SK-N-SH (cell line): ENCODE measurements around the gene SOD3. TPM values are rescaled to one million over a fixed set of nuclear protein-coding genes. Genes with fewer than 3 reads are reported as not detected.

Experiments
- CTCF ChIA-PET: fragments of 300-600, 350-600 bp; formaldehyde crosslinking; extraction: SDS; loops from one replicate; lab custom pipeline; 2021; lab: Yijun Ruan, JAX
- POLR2A ChIA-PET: fragments of 350-600 bp; sonication (Branson Sonifier 250); formaldehyde crosslinking; extraction: SDS; loops from one replicate; lab custom pipeline; 2020; ENCODE audit warnings: antibody characterized with exemption, inconsistent platforms; lab: Yijun Ruan, JAX
- DNase-seq: peaks from one replicate; pipeline ENCODE4 v3.0.0; 2012
- H2AFZ ChIP-seq: fragments of 200-600 bp; sonication (generic); 2 replicates; pipeline ENCODE4 v1.8.1; 2016; ENCODE audit warnings: antibody characterized with exemption, mild to moderate bottlenecking, low read depth
- H3F3A ChIP-seq: fragments of 200-600 bp; sonication (generic); replicated peaks from 2 replicates; pipeline ENCODE3; 2016; ENCODE audit warnings: antibody characterized with exemption, mild to moderate bottlenecking; ENCODE audit not compliant: insufficient read depth
- H3K27ac ChIP-seq, 2 experiments: fragments of 200-500 bp in 1 of 2; fragments of 200-600 bp in 1 of 2; sonication (Bioruptor generic) in 1 of 2; sonication (generic), shearing (Covaris generic) in 1 of 2; 2 replicates each; pipeline versions ENCODE4 v1.5.1 to v1.6.1; 2014 to 2016; ENCODE audit warnings: low read depth in 2 of 2, inconsistent platforms in 1 of 2, low read length in 1 of 2, mild to moderate bottlenecking in 1 of 2, mixed read lengths in 1 of 2
- H3K27me3 ChIP-seq: fragments of 200-600 bp; sonication (generic), shearing (Covaris generic); 2 replicates; pipeline ENCODE4 v1.6.1; 2016; ENCODE audit warnings: mixed run types; ENCODE audit not compliant: insufficient read depth
- H3K36me3 ChIP-seq, 2 experiments: fragments of 200-500 bp in 1 of 2; fragments of 200-600 bp in 1 of 2; sonication (Bioruptor generic) in 1 of 2; sonication (generic) in 1 of 2; replicated peaks in 1 of 2; 2 replicates each; pipeline versions ENCODE3 to v1.5.1; 2014 to 2016; ENCODE audit warnings: low read length in 1 of 2, mild to moderate bottlenecking in 1 of 2; ENCODE audit not compliant: insufficient read depth in 2 of 2, control insufficient read depth in 1 of 2
- H3K4me1 ChIP-seq, 2 experiments: fragments of 200-500 bp in 1 of 2; fragments of 200-600 bp in 1 of 2; sonication (Bioruptor generic) in 1 of 2; sonication (generic), shearing (Covaris generic) in 1 of 2; 2 replicates each; pipeline versions ENCODE4 v1.5.1 to v1.6.1; 2014 to 2016; ENCODE audit warnings: low read depth in 1 of 2, low read length in 1 of 2, mixed run types in 1 of 2; ENCODE audit not compliant: insufficient read depth in 2 of 2, control insufficient read depth in 1 of 2
- H3K4me2 ChIP-seq: fragments of 200-600 bp; sonication (generic), shearing (Covaris generic); 2 replicates; pipeline ENCODE4 v1.6.1; 2017; ENCODE audit warnings: mixed run types
- H3K4me3 ChIP-seq, 2 experiments: fragments of 200-500 bp in 1 of 2; fragments of 200-600 bp in 1 of 2; sonication (Bioruptor generic) in 1 of 2; sonication (generic), shearing (Covaris generic) in 1 of 2; 2 replicates each; pipeline versions ENCODE4 v1.5.1 to v1.8.1; 2014 to 2016; ENCODE audit warnings: low read depth in 2 of 2, inconsistent platforms in 1 of 2, low read length in 1 of 2, mild to moderate bottlenecking in 1 of 2, mixed read lengths in 1 of 2, moderate library complexity in 1 of 2
- H3K79me2 ChIP-seq: fragments of 200-600 bp; sonication (generic); 2 replicates; pipeline ENCODE4 v1.8.1; 2017; ENCODE audit warnings: mild to moderate bottlenecking; ENCODE audit not compliant: insufficient read depth
- H3K9ac ChIP-seq: fragments of 200-600 bp; sonication (generic); 2 replicates; pipeline ENCODE4 v1.6.1; 2017; ENCODE audit warnings: mixed run types
- H3K9me2 ChIP-seq: fragments of 200-600 bp; sonication (generic); 2 replicates; pipeline ENCODE4 v1.6.1; 2017; ENCODE audit warnings: mixed run types
- H3K9me3 ChIP-seq: fragments of 200-600 bp; sonication (generic); 2 replicates; pipeline ENCODE4 v1.6.1; 2017; ENCODE audit warnings: mixed run types, mild to moderate bottlenecking, moderate library complexity
- H4K20me1 ChIP-seq: fragments of 200-600 bp; sonication (generic); 2 replicates; pipeline ENCODE4 v1.6.1; 2017; ENCODE audit warnings: mild to moderate bottlenecking, mixed run types; ENCODE audit not compliant: insufficient read depth
- EZH2phosphoT487 ChIP-seq: fragments of 200-600 bp; sonication (generic); IDR thresholded peaks from 2 replicates; pipeline ENCODE4 v1.6.1; 2017; ENCODE audit warnings: low read depth, mixed run types, mild to moderate bottlenecking, antibody characterized with exemption, moderate library complexity, borderline replicate concordance
- FOSL2 ChIP-seq: IDR thresholded peaks from 2 replicates; pipeline ENCODE4 v1.4.0; 2012; ENCODE audit warnings: low read depth, mild to moderate bottlenecking, moderate library complexity, borderline replicate concordance
- FOXJ3 ChIP-seq: sonication (generic); formaldehyde crosslinking; IDR thresholded peaks from 2 replicates; pipeline ENCODE4 v1.5.1; 2020; ENCODE audit warnings: mild to moderate bottlenecking, missing genetic modification reagents
- FOXM1 ChIP-seq: IDR thresholded peaks from 2 replicates; pipeline ENCODE4 v1.4.0; 2012; ENCODE audit warnings: low read depth, mild to moderate bottlenecking
- GABPA ChIP-seq: IDR thresholded peaks from 2 replicates; pipeline ENCODE4 v1.4.0; 2012; ENCODE audit warnings: low read depth, mild to moderate bottlenecking
- GATA2 ChIP-seq: sonication (generic); formaldehyde crosslinking; IDR thresholded peaks from 2 replicates; pipeline ENCODE4 v1.5.0; 2020; ENCODE audit warnings: mild to moderate bottlenecking, missing genetic modification reagents
- IRF3 ChIP-seq: fragments of 150-350 bp; IDR thresholded peaks from 2 replicates; pipeline ENCODE4 v1.6.1; 2016; ENCODE audit warnings: mild to moderate bottlenecking, low read depth, low read length
- MEF2A ChIP-seq: IDR thresholded peaks from 2 replicates; pipeline ENCODE4 v1.4.0; 2012; ENCODE audit warnings: low read depth, borderline replicate concordance
- NRF1 ChIP-seq: IDR thresholded peaks from 2 replicates; pipeline ENCODE4 v1.6.1; 2012; ENCODE audit warnings: low read depth, mild to moderate bottlenecking, low read length
- RCOR1 ChIP-seq: fragments of 150-350 bp; IDR thresholded peaks from 2 replicates; pipeline ENCODE4 v1.6.1; 2017; ENCODE audit warnings: antibody characterized with exemption, low read length
- RXRA ChIP-seq: IDR thresholded peaks from 2 replicates; pipeline ENCODE4 v1.4.0; 2012; ENCODE audit warnings: low read depth, mild to moderate bottlenecking, borderline replicate concordance
- SMC3 ChIP-seq: IDR thresholded peaks from 2 replicates; pipeline ENCODE4 v1.6.1; 2012; ENCODE audit warnings: low read depth, low read length, improper control_type of control experiment
- TEAD4 ChIP-seq: IDR thresholded peaks from 2 replicates; pipeline ENCODE4 v1.4.0; 2012; ENCODE audit warnings: mild to moderate bottlenecking, borderline replicate concordance; ENCODE audit not compliant: insufficient read depth
- USF1 ChIP-seq: IDR thresholded peaks from 2 replicates; pipeline ENCODE4 v1.4.0; 2012; ENCODE audit warnings: low read depth, borderline replicate concordance
- ZBTB33 ChIP-seq: IDR thresholded peaks from 2 replicates; pipeline ENCODE4 v1.4.0; 2012; ENCODE audit warnings: low read depth, borderline replicate concordance
- WGBS: methylation state at CpG from one replicate; pipeline ENCODE4 v1.1.6; 2017; ENCODE audit warnings: low lambda C conversion rate; 5-methylcytosine and 5-hydroxymethylcytosine counted together
- polyA plus RNA-seq, 3 experiments: library from polyadenylated mRNA; depleted of rRNA; stranded (reverse); fragments of >200 nt; gene quantifications; 2 replicates each; pipeline ENCODE4 v1.2.3, GENCODE V29; 2012

The SOD3 gene
- polyA plus RNA-seq, 1 of the 3 experiments (the other 2 are of a cell fraction) = 21.6 TPM

GRCh38 chr4:24813732-24814131 lies 18.4 kb downstream of the SOD3 start:
- CTCF ChIA-PET = interaction anchor here (1.3 kb wide), 1 partner anchor 11 kb away, joined by 3 read pairs; no protein-coding TSS in a partner anchor
- no peak for DNase-seq

GRCh38 chr4:24816797-24817196 lies 21.4 kb downstream of the SOD3 start:
- H3K9ac ChIP-seq = no peak overlapping the region
- 86% methylated on average over 18 of the region's 18 CpGs for WGBS
- no peaks in the 10 kb centered on the region for H3K27me3 ChIP-seq
- H3K36me3 ChIP-seq = peaks cover 0 to 10% of the 10 kb centered on the region in 2 experiments
- no peak overlapping the region for H2AFZ ChIP-seq
- no peaks in the 10 kb centered on the region for H3F3A ChIP-seq
- DNase-seq = no peak
- CTCF ChIA-PET = no interaction called here
- no peaks in the 10 kb centered on the region for H3K79me2 ChIP-seq
- no peaks in the 10 kb centered on the region for H3K9me3 ChIP-seq
- no peak overlapping the region for H3K4me3 ChIP-seq
- H4K20me1 ChIP-seq = no peaks in the 10 kb centered on the region
- no peaks in the 10 kb centered on the region for H3K4me1 ChIP-seq
- H3K4me2 ChIP-seq = no peak overlapping the region
- no peak overlapping the region for H3K27ac ChIP-seq
- POLR2A ChIA-PET = no interaction called here
- TF ChIP-seq SMC3 = no peak
- TF ChIP-seq ZBTB33 = no peak
- TF ChIP-seq FOXJ3 (CRISPR knock-in tag) = no peak
- no peak for TF ChIP-seq RCOR1
- TF ChIP-seq FOXM1 = no peak
- no peak for TF ChIP-seq EZH2phosphoT487
- TF ChIP-seq GABPA = no peak
- TF ChIP-seq TEAD4 = no peak
- TF ChIP-seq USF1 = no peak
- TF ChIP-seq IRF3 = no peak
- TF ChIP-seq NRF1 = no peak
- TF ChIP-seq GATA2 (CRISPR knock-in tag) = no peak
- no peak for TF ChIP-seq RXRA
- no peak for TF ChIP-seq MEF2A
- no peak for TF ChIP-seq FOSL2
- TF ChIP-seq, all 33 proteins: peak for 0
- no peaks in the 10 kb centered on the region for H3K9me2 ChIP-seq

More at GRCh38 chr4:24813732-24814131, 18.4 kb downstream of the SOD3 start:
- Histone ChIP-seq H3K79me2 (no peaks in the 10 kb centered on the region), H3K9ac (no peak overlapping the region), H3K4me2 (no peak overlapping the region), H2AFZ (no peak overlapping the region), H4K20me1 (no peaks in the 10 kb centered on the region), H3K27me3 (no peaks in the 10 kb centered on the region), H3K4me1 (no peaks in the 10 kb centered on the region), H3K4me3 (no peak overlapping the region), H3K9me3 (no peaks in the 10 kb centered on the region), H3K27ac (no peak overlapping the region), H3K9me2 (no peaks in the 10 kb centered on the region), H3F3A (no peaks in the 10 kb centered on the region), H3K36me3 (peaks cover 0 to 10% of the 10 kb centered on the region in 2 experiments)
- no peak for TF ChIP-seq TEAD4
- POLR2A ChIA-PET = no interaction called here
- WGBS = 66% methylated on average over 2 of the region's 2 CpGs
